Type B pancreatic cell (in vitro differentiated cells): ENCODE data around the gene SPR. TPM values are rescaled to one million over a fixed set of nuclear protein-coding genes. Genes with fewer than 3 reads are reported as not detected.

Experiments used
- DNase-seq: peaks from one replicate; pipeline ENCODE4 v3.0.0; 2021; ENCODE audit warnings: mixed read lengths; ENCODE audit not compliant: unreplicated experiment; ENCODE audit errors: extremely low spot score
- H3K27ac Mint-ChIP-seq: 2 replicates; pipeline ENCODE4 v1.8.0; 2021; ENCODE audit warnings: mild to moderate bottlenecking, mixed read lengths
- H3K27me3 Mint-ChIP-seq: 2 replicates; pipeline ENCODE4 v1.8.0; 2021; ENCODE audit warnings: mixed read lengths
- H3K36me3 Mint-ChIP-seq: 2 replicates; pipeline ENCODE4 v1.8.0; 2021; ENCODE audit warnings: mixed read lengths
- H3K4me1 Mint-ChIP-seq: one replicate; pipeline ENCODE4 v1.8.0; 2021; ENCODE audit warnings: mixed read lengths; ENCODE audit not compliant: unreplicated experiment
- H3K4me3 Mint-ChIP-seq: 2 replicates; pipeline ENCODE4 v1.8.0; 2021; ENCODE audit warnings: mild to moderate bottlenecking, mixed read lengths
- H3K9me3 Mint-ChIP-seq: 2 replicates; pipeline ENCODE4 v1.8.0; 2021; ENCODE audit warnings: mixed read lengths
- CTCF ChIP-seq: fragments of 200-600 bp; sonication (generic); conservative IDR thresholded peaks from 2 replicates; pipeline ENCODE4 v1.5.0; 2021; ENCODE audit warnings: antibody characterized with exemption, mild to moderate bottlenecking
- total RNA-seq: library from RNA; stranded (reverse); gene quantifications from 2 replicates; pipeline ENCODE4 v1.2.1, GENCODE V29; 2021; ENCODE audit warnings: low replicate concordance

The SPR gene
- total RNA-seq, 1 donor from 2014 or later: 12.4 TPM

GRCh38 chr2:72895759-72896281, 8.6 kb downstream of the SPR start:
- Mint-ChIP-seq H3K36me3 (no peaks in the 10 kb centered on the region), H3K9me3 (no peaks in the 10 kb centered on the region), H3K4me1 (no peaks in the 10 kb centered on the region), H3K4me3 (no peak overlapping the region), H3K27me3 (peaks cover 62% of the 10 kb centered on the region), H3K27ac (no peak overlapping the region)
- TF ChIP-seq CTCF: no peak
- no peak for DNase-seq

GRCh38 chr2:72896446-72896845, 9.2 kb downstream of the SPR start:
- peaks cover 66% of the 10 kb centered on the region for H3K27me3 Mint-ChIP-seq
- H3K4me3 Mint-ChIP-seq: no peak overlapping the region
- no peaks in the 10 kb centered on the region for H3K4me1 Mint-ChIP-seq
- H3K9me3 Mint-ChIP-seq: no peaks in the 10 kb centered on the region
- no peak overlapping the region for H3K27ac Mint-ChIP-seq
- no peak for TF ChIP-seq CTCF
- H3K36me3 Mint-ChIP-seq: no peaks in the 10 kb centered on the region
- DNase-seq: no peak

GRCh38 chr2:72897785-72898584, 10.8 kb downstream of the SPR start:
- H3K27ac Mint-ChIP-seq: no peak overlapping the region
- no peaks in the 10 kb centered on the region for H3K36me3 Mint-ChIP-seq
- H3K4me1 Mint-ChIP-seq: no peaks in the 10 kb centered on the region
- no peak for TF ChIP-seq CTCF
- H3K9me3 Mint-ChIP-seq: no peaks in the 10 kb centered on the region
- H3K4me3 Mint-ChIP-seq: no peak overlapping the region
- DNase-seq: no peak
- H3K27me3 Mint-ChIP-seq: peaks cover 82% of the 10 kb centered on the region

GRCh38 chr2:72898585-72898906, 11.3 kb downstream of the SPR start:
- Mint-ChIP-seq H3K36me3 (no peaks in the 10 kb centered on the region), H3K27ac (no peak overlapping the region), H3K9me3 (no peaks in the 10 kb centered on the region)

GRCh38 chr2:72900191-72900825, 13.1 kb downstream of the SPR start:
- TF ChIP-seq CTCF: no peak
- no peak for DNase-seq
- no peak overlapping the region for H3K4me3 Mint-ChIP-seq
- no peaks in the 10 kb centered on the region for H3K4me1 Mint-ChIP-seq
- H3K27me3 Mint-ChIP-seq: peaks cover 94% of the 10 kb centered on the region
- no peaks in the 10 kb centered on the region for H3K9me3 Mint-ChIP-seq
- no peak overlapping the region for H3K27ac Mint-ChIP-seq
- H3K36me3 Mint-ChIP-seq: no peaks in the 10 kb centered on the region

More at GRCh38 chr2:72898585-72898906, 11.3 kb downstream of the SPR start:
- H3K4me1 Mint-ChIP-seq: no peaks in the 10 kb centered on the region
- no peak for DNase-seq
- no peak for TF ChIP-seq CTCF
- H3K4me3 Mint-ChIP-seq: no peak overlapping the region
- peaks cover 87% of the 10 kb centered on the region for H3K27me3 Mint-ChIP-seq
